GM23338 (cell line): ENCODE measurements around the gene NPAS3. TPM values are rescaled to one million over a fixed set of nuclear protein-coding genes. Genes with fewer than 3 reads are reported as not detected.

Source experiments
- ATAC-seq: fragments of 200-7000 bp; cut with Tn5 transposase; 3 replicates; pipeline ENCODE4 v1.9.1; 2020
- DNase-seq: peaks from one replicate; pipeline ENCODE4 v3.0.0-alpha.2; 2015; ENCODE audit warnings: low spot score
- H2AFZ ChIP-seq: fragments of 200-600 bp; sonication (generic); 2 replicates; pipeline ENCODE4 v1.8.0; 2016; ENCODE audit warnings: antibody characterized with exemption, mild to moderate bottlenecking, moderate library complexity
- H3F3A ChIP-seq: fragments of 200-600 bp; sonication (generic); replicated peaks from 2 replicates; pipeline ENCODE4 v1.8.0; 2017; ENCODE audit warnings: antibody characterized with exemption, mixed run types, low read depth
- H3K27ac ChIP-seq: fragments of 200-600 bp; sonication (generic); 2 replicates; pipeline ENCODE4 v1.6.1; 2016; ENCODE audit warnings: low read depth
- H3K27me3 ChIP-seq: fragments of 200-600 bp; sonication (generic); 2 replicates; pipeline ENCODE4 v1.8.0; 2016; ENCODE audit warnings: mild to moderate bottlenecking, mixed run types, moderate library complexity; ENCODE audit not compliant: insufficient read depth
- H3K36me3 ChIP-seq: fragments of 200-600 bp; sonication (generic); 2 replicates; pipeline ENCODE4 v1.8.0; 2016; ENCODE audit warnings: mild to moderate bottlenecking; ENCODE audit not compliant: insufficient read depth
- H3K4me1 ChIP-seq: fragments of 200-600 bp; sonication (generic); 2 replicates; pipeline ENCODE4 v1.8.0; 2016; ENCODE audit warnings: mild to moderate bottlenecking, moderate library complexity; ENCODE audit not compliant: insufficient read depth
- H3K4me2 ChIP-seq: fragments of 200-600 bp; sonication (generic); 2 replicates; pipeline ENCODE4 v1.7.1; 2017; ENCODE audit warnings: mixed run types
- H3K4me3 ChIP-seq: fragments of 200-600 bp; sonication (generic); 2 replicates; pipeline ENCODE4 v1.6.1; 2016; ENCODE audit warnings: mixed run types
- H3K79me2 ChIP-seq: fragments of 200-600 bp; sonication (generic); replicated peaks from 2 replicates; pipeline ENCODE4 v1.8.0; 2017; ENCODE audit warnings: mild to moderate bottlenecking; ENCODE audit not compliant: insufficient read depth
- H3K9me2 ChIP-seq: fragments of 200-600 bp; sonication (generic); 2 replicates; pipeline ENCODE4 v1.8.0; 2017; ENCODE audit not compliant: insufficient read depth
- H4K20me1 ChIP-seq: fragments of 200-600 bp; sonication (generic); replicated peaks from 2 replicates; pipeline ENCODE4 v1.8.0; 2017; ENCODE audit warnings: mild to moderate bottlenecking; ENCODE audit not compliant: insufficient read depth
- H3K27ac Mint-ChIP-seq: 2 replicates; pipeline ENCODE4 v1.8.0; 2020; ENCODE audit warnings: inconsistent platforms, mild to moderate bottlenecking, moderate library complexity, mixed read lengths
- H3K27me3 Mint-ChIP-seq: 3 replicates; pipeline ENCODE4 v1.8.0; 2022; ENCODE audit warnings: low read depth, mild to moderate bottlenecking, moderate library complexity, mixed read lengths, inconsistent platforms; ENCODE audit not compliant: insufficient read depth, poor library complexity
- H3K36me3 Mint-ChIP-seq: 3 replicates; pipeline ENCODE4 v1.8.0; 2021; ENCODE audit warnings: low read depth, mild to moderate bottlenecking, inconsistent platforms, moderate library complexity, mixed read lengths
- H3K4me1 Mint-ChIP-seq: 3 replicates; pipeline ENCODE4 v1.8.0; 2020; ENCODE audit warnings: mild to moderate bottlenecking, inconsistent platforms, mixed read lengths
- H3K4me3 Mint-ChIP-seq: 3 replicates; pipeline ENCODE4 v1.8.0; 2021; ENCODE audit warnings: moderate library complexity, mild to moderate bottlenecking, inconsistent platforms, mixed read lengths
- H3K9me3 Mint-ChIP-seq: 3 replicates; pipeline ENCODE4 v1.8.0; 2020; ENCODE audit warnings: moderate library complexity, mild to moderate bottlenecking, inconsistent platforms, mixed read lengths
- CREB1 ChIP-seq: fragments of 250-450 bp; sonication (Bioruptor Pico); IDR thresholded peaks from 2 replicates; pipeline ENCODE4 v1.5.0; 2020; ENCODE audit warnings: low read depth, mild to moderate bottlenecking, moderate library complexity
- CTCF ChIP-seq, 2 experiments: fragments of 200-600 bp in 1 of 2; sonication (generic) in 1 of 2; conservative IDR thresholded peaks; 2 replicates each; pipeline versions ENCODE4 v1.5.1 to v1.6.1; 2016 to 2017; ENCODE audit warnings: antibody characterized with exemption in 2 of 2, low read depth in 2 of 2, mild to moderate bottlenecking in 2 of 2, moderate library complexity in 1 of 2
- EZH2phosphoT487 ChIP-seq: fragments of 200-600 bp; sonication (generic); IDR thresholded peaks from one replicate; pipeline ENCODE4 v1.8.1; 2018; ENCODE audit warnings: antibody characterized with exemption; ENCODE audit not compliant: unreplicated experiment
- NANOG ChIP-seq: IDR thresholded peaks from 2 replicates; pipeline ENCODE4 v1.6.1; 2016; ENCODE audit warnings: antibody characterized with exemption, borderline replicate concordance
- POLR2AphosphoS5 ChIP-seq: IDR thresholded peaks from 2 replicates; pipeline ENCODE4 v1.6.1; 2016; ENCODE audit warnings: antibody characterized with exemption, low read depth
- STAT1 ChIP-seq: IDR thresholded peaks from one replicate; pipeline ENCODE4 v1.6.1; 2016; ENCODE audit warnings: antibody characterized with exemption; ENCODE audit not compliant: unreplicated experiment
- ZNF114 ChIP-seq: fragments of 250-450 bp; sonication (Bioruptor Pico); IDR thresholded peaks from 2 replicates; pipeline ENCODE4 v1.5.0; 2020; ENCODE audit warnings: mild to moderate bottlenecking, moderate library complexity
- ZNF331 ChIP-seq: fragments of 250-450 bp; sonication (Bioruptor Pico); IDR thresholded peaks from 2 replicates; pipeline ENCODE4 v1.5.0; 2020; ENCODE audit warnings: low read depth, mild to moderate bottlenecking, moderate library complexity
- polyA plus RNA-seq: library from polyadenylated mRNA; unstranded; fragments of >200 nt; fragmentation: Nextera tagmentation; extraction: Ambion mirVana; gene quantifications from 2 replicates; pipeline ENCODE4 v1.2.1, GENCODE V29; 2016
- total RNA-seq: library from RNA; depleted of rRNA; stranded (reverse); fragments of >200 nt; shearing (Covaris generic); gene quantifications from 2 replicates; pipeline ENCODE4 v1.2.3, GENCODE V29; 2014
- TF ChIP-seq, protein P1 (sequence below): fragments of 250-450 bp; sonication (Bioruptor Pico); IDR thresholded peaks from 2 replicates; pipeline ENCODE4 v1.5.0; 2020; ENCODE audit warnings: mild to moderate bottlenecking, moderate library complexity
- TF ChIP-seq, protein P2 (sequence below): IDR thresholded peaks from 2 replicates; pipeline ENCODE4 v1.6.1; 2016; ENCODE audit warnings: antibody characterized with exemption
- TF ChIP-seq, protein P3 (sequence below): IDR thresholded peaks from one replicate; pipeline ENCODE4 v1.6.1; 2018; ENCODE audit warnings: antibody characterized with exemption; ENCODE audit not compliant: unreplicated experiment

NPAS3 gene
- total and polyA plus RNA-seq, 2 experiments from 2014 or later: 0.17 to 0.19 TPM

DNA sequence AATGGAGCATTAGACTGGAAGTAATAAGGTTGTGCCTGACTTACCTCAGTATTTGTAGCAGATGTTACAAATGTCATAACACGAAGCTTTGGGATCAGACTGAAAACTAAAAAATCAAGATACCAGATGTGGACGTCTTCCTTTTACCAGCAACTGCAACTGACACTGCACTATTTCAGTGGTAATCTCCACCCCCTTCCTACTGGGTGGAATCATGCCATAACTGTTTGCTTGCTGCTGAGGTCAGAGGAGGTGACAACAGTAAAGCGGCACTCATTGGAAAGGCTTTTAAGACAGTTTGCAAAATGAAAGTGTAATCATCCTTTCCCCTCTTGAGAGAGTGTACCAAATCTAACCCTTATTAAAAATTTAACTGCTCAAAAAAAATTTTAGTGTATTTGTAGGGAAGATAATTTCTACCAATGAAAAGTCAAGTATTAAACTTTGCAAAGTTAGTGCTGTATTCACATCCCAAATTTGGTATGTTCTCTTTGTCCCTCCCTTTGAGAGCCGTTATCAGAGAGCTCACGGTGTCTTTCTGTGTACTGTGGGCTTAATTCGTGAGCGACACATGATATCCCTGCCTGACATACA is 420.7 kb downstream of the NPAS3 start:
- H3K27ac Mint-ChIP-seq: no peak overlapping the region
- Histone ChIP-seq H4K20me1 (no peaks in the 10 kb centered on the region), H3K4me2 (no peak overlapping the region), H3K27ac (no peak overlapping the region), H2AFZ (no peak overlapping the region), H3K4me1 (peaks cover 25% of the 10 kb centered on the region), H3K4me3 (no peak overlapping the region), H3F3A (no peaks in the 10 kb centered on the region), H3K36me3 (no peaks in the 10 kb centered on the region), H3K27me3 (no peaks in the 10 kb centered on the region), H3K79me2 (no peaks in the 10 kb centered on the region), H3K9me2 (peaks cover 11% of the 10 kb centered on the region)
- H3K36me3 Mint-ChIP-seq: no peaks in the 10 kb centered on the region
- ATAC-seq (no peak), DNase-seq (no peak)
- H3K4me3 Mint-ChIP-seq: no peak overlapping the region
- H3K4me1 Mint-ChIP-seq: peaks cover 30% of the 10 kb centered on the region
- TF ChIP-seq, protein P1, sequence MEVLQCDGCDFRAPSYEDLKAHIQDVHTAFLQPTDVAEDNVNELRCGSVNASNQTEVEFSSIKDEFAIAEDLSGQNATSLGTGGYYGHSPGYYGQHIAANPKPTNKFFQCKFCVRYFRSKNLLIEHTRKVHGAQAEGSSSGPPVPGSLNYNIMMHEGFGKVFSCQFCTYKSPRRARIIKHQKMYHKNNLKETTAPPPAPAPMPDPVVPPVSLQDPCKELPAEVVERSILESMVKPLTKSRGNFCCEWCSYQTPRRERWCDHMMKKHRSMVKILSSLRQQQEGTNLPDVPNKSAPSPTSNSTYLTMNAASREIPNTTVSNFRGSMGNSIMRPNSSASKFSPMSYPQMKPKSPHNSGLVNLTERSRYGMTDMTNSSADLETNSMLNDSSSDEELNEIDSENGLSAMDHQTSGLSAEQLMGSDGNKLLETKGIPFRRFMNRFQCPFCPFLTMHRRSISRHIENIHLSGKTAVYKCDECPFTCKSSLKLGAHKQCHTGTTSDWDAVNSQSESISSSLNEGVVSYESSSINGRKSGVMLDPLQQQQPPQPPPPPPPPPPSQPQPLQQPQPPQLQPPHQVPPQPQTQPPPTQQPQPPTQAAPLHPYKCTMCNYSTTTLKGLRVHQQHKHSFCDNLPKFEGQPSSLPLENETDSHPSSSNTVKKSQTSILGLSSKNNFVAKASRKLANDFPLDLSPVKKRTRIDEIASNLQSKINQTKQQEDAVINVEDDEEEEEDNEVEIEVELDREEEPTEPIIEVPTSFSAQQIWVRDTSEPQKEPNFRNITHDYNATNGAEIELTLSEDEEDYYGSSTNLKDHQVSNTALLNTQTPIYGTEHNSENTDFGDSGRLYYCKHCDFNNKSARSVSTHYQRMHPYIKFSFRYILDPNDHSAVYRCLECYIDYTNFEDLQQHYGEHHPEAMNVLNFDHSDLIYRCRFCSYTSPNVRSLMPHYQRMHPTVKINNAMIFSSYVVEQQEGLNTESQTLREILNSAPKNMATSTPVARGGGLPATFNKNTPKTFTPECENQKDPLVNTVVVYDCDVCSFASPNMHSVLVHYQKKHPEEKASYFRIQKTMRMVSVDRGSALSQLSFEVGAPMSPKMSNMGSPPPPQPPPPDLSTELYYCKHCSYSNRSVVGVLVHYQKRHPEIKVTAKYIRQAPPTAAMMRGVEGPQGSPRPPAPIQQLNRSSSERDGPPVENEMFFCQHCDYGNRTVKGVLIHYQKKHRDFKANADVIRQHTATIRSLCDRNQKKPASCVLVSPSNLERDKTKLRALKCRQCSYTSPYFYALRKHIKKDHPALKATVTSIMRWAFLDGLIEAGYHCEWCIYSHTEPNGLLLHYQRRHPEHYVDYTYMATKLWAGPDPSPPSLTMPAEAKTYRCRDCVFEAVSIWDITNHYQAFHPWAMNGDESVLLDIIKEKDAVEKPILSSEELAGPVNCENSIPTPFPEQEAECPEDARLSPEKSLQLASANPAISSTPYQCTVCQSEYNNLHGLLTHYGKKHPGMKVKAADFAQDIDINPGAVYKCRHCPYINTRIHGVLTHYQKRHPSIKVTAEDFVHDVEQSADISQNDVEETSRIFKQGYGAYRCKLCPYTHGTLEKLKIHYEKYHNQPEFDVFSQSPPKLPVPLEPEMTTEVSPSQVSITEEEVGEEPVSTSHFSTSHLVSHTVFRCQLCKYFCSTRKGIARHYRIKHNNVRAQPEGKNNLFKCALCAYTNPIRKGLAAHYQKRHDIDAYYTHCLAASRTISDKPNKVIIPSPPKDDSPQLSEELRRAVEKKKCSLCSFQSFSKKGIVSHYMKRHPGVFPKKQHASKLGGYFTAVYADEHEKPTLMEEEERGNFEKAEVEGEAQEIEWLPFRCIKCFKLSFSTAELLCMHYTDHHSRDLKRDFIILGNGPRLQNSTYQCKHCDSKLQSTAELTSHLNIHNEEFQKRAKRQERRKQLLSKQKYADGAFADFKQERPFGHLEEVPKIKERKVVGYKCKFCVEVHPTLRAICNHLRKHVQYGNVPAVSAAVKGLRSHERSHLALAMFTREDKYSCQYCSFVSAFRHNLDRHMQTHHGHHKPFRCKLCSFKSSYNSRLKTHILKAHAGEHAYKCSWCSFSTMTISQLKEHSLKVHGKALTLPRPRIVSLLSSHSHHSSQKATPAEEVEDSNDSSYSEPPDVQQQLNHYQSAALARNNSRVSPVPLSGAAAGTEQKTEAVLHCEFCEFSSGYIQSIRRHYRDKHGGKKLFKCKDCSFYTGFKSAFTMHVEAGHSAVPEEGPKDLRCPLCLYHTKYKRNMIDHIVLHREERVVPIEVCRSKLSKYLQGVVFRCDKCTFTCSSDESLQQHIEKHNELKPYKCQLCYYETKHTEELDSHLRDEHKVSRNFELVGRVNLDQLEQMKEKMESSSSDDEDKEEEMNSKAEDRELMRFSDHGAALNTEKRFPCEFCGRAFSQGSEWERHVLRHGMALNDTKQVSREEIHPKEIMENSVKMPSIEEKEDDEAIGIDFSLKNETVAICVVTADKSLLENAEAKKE (CRISPR knock-in tag): no peak
- TF ChIP-seq ZNF114: no peak
- no peak for TF ChIP-seq CTCF (conservative IDR thresholded peaks at IDR 0.05; ENCODE audit: low read depth in 2 of 2)
- TF ChIP-seq, protein P2, sequence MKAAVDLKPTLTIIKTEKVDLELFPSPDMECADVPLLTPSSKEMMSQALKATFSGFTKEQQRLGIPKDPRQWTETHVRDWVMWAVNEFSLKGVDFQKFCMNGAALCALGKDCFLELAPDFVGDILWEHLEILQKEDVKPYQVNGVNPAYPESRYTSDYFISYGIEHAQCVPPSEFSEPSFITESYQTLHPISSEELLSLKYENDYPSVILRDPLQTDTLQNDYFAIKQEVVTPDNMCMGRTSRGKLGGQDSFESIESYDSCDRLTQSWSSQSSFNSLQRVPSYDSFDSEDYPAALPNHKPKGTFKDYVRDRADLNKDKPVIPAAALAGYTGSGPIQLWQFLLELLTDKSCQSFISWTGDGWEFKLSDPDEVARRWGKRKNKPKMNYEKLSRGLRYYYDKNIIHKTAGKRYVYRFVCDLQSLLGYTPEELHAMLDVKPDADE: no peak
- no peak for TF ChIP-seq NANOG
- TF ChIP-seq STAT1: no peak
- no peak for TF ChIP-seq EZH2phosphoT487
- TF ChIP-seq POLR2AphosphoS5: no peak
- no peak for TF ChIP-seq CREB1 (CRISPR knock-in tag)
- TF ChIP-seq ZNF331 (CRISPR knock-in tag): no peak
- TF ChIP-seq, protein P3, sequence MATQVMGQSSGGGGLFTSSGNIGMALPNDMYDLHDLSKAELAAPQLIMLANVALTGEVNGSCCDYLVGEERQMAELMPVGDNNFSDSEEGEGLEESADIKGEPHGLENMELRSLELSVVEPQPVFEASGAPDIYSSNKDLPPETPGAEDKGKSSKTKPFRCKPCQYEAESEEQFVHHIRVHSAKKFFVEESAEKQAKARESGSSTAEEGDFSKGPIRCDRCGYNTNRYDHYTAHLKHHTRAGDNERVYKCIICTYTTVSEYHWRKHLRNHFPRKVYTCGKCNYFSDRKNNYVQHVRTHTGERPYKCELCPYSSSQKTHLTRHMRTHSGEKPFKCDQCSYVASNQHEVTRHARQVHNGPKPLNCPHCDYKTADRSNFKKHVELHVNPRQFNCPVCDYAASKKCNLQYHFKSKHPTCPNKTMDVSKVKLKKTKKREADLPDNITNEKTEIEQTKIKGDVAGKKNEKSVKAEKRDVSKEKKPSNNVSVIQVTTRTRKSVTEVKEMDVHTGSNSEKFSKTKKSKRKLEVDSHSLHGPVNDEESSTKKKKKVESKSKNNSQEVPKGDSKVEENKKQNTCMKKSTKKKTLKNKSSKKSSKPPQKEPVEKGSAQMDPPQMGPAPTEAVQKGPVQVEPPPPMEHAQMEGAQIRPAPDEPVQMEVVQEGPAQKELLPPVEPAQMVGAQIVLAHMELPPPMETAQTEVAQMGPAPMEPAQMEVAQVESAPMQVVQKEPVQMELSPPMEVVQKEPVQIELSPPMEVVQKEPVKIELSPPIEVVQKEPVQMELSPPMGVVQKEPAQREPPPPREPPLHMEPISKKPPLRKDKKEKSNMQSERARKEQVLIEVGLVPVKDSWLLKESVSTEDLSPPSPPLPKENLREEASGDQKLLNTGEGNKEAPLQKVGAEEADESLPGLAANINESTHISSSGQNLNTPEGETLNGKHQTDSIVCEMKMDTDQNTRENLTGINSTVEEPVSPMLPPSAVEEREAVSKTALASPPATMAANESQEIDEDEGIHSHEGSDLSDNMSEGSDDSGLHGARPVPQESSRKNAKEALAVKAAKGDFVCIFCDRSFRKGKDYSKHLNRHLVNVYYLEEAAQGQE: no peak
- no peaks in the 10 kb centered on the region for H3K9me3 Mint-ChIP-seq
- peaks cover 2% of the 10 kb centered on the region for H3K27me3 Mint-ChIP-seq
